GM20000 (cell line): ENCODE data around the gene BPIFB2.

Experiments used
- DNase-seq: peaks from one replicate; pipeline ENCODE4 v3.0.0; 2012; ENCODE audit warnings: low spot score
- TF ChIP-seq, protein P1 (sequence below): IDR thresholded peaks from 2 replicates; pipeline ENCODE4 v1.5.1; 2012; ENCODE audit warnings: mild to moderate bottlenecking, control low read depth; ENCODE audit errors: extremely low read depth, missing control alignments

The BPIFB2 gene

DNA sequence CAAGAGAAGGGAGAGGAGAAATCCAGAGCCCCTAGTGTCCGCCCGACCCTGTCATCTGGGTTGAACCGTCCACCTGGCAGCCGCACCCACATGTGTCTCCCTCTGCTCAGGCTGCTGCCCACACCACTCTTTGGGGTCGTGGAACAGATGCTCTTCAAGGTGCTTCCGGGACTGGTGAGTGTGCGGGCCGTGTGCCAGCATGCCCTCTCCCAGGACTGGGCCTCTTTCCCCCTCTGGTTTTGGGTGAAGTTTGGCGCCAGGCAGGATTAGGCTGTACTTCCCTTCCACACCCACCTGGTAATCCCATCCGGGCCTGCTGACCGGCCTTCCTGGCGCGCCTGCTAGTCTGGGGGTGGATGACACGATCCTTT is 54.1 kb downstream of the BPIFB2 start:
- no peak for DNase-seq
- TF ChIP-seq, protein P1, sequence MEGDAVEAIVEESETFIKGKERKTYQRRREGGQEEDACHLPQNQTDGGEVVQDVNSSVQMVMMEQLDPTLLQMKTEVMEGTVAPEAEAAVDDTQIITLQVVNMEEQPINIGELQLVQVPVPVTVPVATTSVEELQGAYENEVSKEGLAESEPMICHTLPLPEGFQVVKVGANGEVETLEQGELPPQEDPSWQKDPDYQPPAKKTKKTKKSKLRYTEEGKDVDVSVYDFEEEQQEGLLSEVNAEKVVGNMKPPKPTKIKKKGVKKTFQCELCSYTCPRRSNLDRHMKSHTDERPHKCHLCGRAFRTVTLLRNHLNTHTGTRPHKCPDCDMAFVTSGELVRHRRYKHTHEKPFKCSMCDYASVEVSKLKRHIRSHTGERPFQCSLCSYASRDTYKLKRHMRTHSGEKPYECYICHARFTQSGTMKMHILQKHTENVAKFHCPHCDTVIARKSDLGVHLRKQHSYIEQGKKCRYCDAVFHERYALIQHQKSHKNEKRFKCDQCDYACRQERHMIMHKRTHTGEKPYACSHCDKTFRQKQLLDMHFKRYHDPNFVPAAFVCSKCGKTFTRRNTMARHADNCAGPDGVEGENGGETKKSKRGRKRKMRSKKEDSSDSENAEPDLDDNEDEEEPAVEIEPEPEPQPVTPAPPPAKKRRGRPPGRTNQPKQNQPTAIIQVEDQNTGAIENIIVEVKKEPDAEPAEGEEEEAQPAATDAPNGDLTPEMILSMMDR = no peak

DNA sequence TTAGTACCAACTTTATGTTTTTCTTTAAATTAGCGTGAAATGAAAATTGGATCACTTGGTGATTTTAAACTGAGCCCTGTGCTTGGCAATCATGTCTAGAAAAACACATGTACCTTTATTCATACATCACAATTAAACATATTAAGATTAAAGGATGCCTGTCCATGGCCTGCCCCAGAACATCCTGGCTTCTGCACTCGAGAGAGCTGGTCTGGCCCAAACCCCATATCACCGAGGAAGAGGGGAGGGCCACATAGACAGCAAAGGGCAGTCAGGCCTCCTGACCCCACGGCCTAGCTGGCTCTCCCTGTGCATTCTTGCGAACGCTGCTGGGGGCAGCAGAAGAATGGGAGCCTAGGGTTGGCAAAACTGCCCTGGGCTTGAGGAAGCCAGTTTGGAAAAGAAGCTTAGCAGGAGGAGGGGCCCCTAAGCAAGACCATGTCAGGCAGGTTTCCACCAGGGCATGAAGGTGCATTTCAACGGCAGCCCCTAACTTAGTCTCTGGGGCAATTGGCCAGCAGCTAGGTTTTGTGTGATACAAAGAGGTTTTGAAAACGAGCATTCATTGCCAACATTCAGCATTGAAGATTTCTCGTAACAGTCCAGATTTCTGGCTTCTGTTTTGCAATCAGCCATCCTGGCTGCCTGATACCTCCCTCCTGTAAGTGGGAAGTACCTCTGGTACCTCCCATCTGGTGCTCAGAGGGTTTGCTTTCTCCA is 54.8 kb downstream of the BPIFB2 start:
- DNase-seq = no peak
- TF ChIP-seq, protein P1 = no peak

DNA sequence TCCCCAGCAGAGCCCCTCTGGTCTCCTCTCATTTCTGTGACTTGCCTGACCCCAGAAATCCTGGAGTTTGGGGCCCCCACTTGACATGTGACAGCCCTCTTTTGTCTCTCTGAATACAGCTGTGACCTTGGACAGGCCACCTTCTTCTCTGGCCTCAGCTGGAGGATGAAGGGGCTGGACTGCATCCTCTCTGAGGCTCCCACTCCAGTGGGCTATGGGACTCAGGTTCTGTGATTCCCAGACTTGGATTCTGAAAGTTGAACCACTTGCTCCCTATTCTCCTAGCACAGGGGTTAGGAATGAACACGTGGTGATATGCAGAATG is 55.3 kb downstream of the BPIFB2 start:
- TF ChIP-seq, protein P1 = no peak
- no peak for DNase-seq

DNA sequence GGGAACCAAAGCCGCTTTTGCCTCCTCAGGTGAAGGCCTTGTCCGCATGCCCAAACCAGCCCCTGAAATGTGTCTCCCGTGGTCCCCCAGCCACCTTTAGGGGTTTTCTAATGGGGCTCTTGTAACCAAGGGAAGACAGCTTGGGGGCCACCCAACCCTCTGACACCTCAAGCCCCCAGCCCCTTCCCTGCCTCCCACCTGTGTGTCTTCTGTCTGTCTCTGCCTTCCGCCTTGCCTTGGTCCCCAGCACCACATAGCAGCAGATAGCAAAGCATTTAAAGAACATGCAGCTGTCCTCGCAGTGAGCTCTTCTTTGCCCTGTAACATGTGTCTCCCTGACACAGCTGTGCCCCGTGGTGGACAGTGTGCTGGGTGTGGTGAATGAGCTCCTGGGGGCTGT is 55.8 kb downstream of the BPIFB2 start:
- TF ChIP-seq, protein P1 = no peak
- DNase-seq = no peak

DNA sequence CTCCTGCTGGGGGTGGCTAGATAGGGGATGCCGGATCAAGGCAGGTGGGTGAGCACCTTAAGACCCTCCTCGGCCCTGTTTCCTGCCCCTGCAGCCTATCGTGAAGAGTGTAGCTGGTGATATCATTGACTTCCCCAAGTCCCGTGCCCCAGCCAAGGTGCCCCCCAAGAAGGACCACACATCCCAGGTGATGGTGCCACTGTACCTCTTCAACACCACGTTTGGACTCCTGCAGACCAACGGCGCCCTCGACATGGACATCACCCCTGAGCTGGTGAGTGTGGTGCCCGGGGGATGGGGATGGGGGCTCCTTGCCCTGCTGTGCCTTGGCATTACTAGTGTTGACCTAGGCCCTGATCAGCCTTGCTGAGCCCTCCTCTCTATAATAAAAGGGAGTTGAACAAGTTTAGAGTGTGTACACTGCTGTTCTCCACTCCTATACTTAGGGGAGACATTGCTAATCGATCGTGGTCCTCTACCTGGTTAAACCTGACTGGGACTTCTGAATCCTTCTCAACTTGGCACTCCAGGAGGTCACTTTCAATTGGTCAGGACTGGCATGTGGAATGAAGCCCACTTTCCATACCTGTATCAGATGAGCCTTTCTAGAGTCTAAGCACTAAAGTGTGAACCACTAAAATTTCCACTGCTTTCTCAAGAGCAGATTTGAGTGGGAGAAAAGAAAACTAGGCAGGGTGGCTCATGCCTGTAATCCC is 57.2 kb downstream of the BPIFB2 start:
- TF ChIP-seq, protein P1 = no peak
- DNase-seq = no peak

DNA sequence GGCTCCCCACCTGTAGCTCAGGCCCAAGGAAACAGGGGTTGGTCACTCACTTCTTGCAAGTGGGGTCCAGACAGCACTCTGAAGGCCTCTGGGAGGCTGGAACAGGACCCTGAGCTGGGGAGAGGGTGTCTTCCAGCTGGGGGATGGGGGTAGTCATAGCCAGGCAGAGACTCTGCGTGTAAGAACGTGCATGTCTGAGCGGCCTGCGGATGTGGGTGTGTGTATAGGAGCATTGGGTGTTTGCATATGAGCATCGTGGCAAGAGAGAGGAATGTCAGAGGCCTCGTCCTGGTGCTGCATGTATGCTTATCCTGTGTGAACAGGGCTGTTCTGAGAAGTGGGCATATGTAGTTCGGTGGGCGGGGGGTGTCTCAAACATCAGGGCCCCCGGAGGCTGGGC is 58.3 kb downstream of the BPIFB2 start:
- no peak for DNase-seq

DNA sequence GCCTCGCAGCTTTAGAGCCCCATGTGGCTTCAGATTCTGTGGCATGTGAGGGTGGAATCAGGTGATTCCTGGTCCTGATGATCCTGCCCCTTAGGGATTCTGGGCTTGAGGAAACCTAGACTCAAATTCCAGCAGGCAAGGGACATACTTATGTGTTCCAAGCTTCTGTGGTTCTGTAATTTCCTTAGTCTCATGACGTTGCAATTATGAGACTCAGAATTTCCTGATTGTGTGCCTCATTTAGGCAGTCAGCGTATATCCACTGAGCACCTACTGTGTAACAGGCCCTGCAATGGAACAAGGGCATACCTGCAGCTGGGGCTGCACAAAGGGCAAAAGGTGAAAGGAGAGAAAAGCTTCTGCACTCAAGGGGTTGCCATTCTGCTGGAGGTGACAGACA is 60.3 kb downstream of the BPIFB2 start:
- TF ChIP-seq, protein P1 = no peak
- DNase-seq = no peak

More for the DNA sequence above, 58.3 kb downstream of the BPIFB2 start:
- TF ChIP-seq, protein P1 = no peak
